NB4 (cell line): ENCODE data around the gene BLVRA.
"Not testable (repeated sequence)": the region's sequence is repeated elsewhere in the genome, so short reads cannot be mapped to it uniquely, and the experiment has no call there.

Experiments
- MYC ChIP-seq: IDR thresholded peaks from 2 replicates; pipeline ENCODE4 v1.6.1; 2011; ENCODE audit warnings: low read depth, low read length
- POLR2A ChIP-seq: IDR thresholded peaks from 2 replicates; pipeline ENCODE4 v1.6.1; 2011; ENCODE audit warnings: mild to moderate bottlenecking; ENCODE audit not compliant: insufficient read length; ENCODE audit errors: extremely low read depth
- TF ChIP-seq, protein P1 (sequence below): IDR thresholded peaks from one replicate; pipeline ENCODE4 v1.5.1; 2012; ENCODE audit warnings: low read depth, low read length
- TF ChIP-seq, protein P2 (sequence below): IDR thresholded peaks from 2 replicates; pipeline ENCODE4 v1.6.1; 2011; ENCODE audit warnings: low read depth, low read length

DNA sequence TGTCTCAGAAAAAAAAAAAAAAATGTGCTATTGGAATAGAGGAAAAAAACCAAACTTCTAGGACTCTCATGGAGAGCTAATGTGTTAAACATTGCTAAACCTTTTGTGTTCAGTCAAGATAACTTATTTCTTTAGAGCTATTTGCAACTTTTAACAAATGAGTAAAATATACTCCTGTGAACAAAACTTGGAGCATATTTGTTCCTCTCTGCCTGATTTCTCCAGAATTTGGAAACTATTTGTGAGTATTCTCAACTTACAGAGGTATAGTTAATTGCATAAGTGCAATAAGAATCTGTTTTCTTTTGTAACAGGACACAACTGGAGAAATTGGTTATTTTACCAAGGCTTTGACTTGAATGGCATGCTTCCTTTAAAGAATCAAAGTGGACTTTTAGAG is 72.4 kb downstream of the BLVRA start:
- TF ChIP-seq, protein P1, sequence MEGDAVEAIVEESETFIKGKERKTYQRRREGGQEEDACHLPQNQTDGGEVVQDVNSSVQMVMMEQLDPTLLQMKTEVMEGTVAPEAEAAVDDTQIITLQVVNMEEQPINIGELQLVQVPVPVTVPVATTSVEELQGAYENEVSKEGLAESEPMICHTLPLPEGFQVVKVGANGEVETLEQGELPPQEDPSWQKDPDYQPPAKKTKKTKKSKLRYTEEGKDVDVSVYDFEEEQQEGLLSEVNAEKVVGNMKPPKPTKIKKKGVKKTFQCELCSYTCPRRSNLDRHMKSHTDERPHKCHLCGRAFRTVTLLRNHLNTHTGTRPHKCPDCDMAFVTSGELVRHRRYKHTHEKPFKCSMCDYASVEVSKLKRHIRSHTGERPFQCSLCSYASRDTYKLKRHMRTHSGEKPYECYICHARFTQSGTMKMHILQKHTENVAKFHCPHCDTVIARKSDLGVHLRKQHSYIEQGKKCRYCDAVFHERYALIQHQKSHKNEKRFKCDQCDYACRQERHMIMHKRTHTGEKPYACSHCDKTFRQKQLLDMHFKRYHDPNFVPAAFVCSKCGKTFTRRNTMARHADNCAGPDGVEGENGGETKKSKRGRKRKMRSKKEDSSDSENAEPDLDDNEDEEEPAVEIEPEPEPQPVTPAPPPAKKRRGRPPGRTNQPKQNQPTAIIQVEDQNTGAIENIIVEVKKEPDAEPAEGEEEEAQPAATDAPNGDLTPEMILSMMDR = not testable (repeated sequence)
- not testable (repeated sequence) for TF ChIP-seq POLR2A, MYC
- TF ChIP-seq, protein P2, sequence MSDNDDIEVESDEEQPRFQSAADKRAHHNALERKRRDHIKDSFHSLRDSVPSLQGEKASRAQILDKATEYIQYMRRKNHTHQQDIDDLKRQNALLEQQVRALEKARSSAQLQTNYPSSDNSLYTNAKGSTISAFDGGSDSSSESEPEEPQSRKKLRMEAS = not testable (repeated sequence)
